Fibroblast of skin of scalp (primary cell): ENCODE data around the gene PNPLA5.
"Not testable (repeated sequence)": the region's sequence is repeated elsewhere in the genome, so short reads cannot be mapped to it uniquely, and the experiment has no call there.

Experiments
- DNase-seq: peaks from one replicate; pipeline ENCODE4 v3.0.0-alpha.2; 2013

Gene PNPLA5

GRCh38 chr22:43880541-43880991 is 11.2 kb downstream of the PNPLA5 start:
- no peak for DNase-seq

- DNase-seq: no peak
These were observed 11.8 kb downstream of the PNPLA5 start for GRCh38 chr22:43879901-43880540.

- DNase-seq: no peak
These were observed 12.8 kb downstream of the PNPLA5 start for GRCh38 chr22:43878831-43879550.

- DNase-seq: no peak
These were observed 13.6 kb downstream of the PNPLA5 start for GRCh38 chr22:43878079-43878795.

- no peak for DNase-seq
These were observed 14.8 kb downstream of the PNPLA5 start for GRCh38 chr22:43876866-43877509.

GRCh38 chr22:43869799-43870198 is 22.0 kb downstream of the PNPLA5 start:
- no peak for DNase-seq

- not testable (repeated sequence) for DNase-seq
These were observed 22.8 kb downstream of the PNPLA5 start for GRCh38 chr22:43869001-43869400.

- DNase-seq: peak; percentile 72
These were observed 23.8 kb downstream of the PNPLA5 start for GRCh38 chr22:43867839-43868635.

- DNase-seq: no peak
These were observed 29.0 kb downstream of the PNPLA5 start for GRCh38 chr22:43862882-43863202.

GRCh38 chr22:43862074-43862881 is 29.5 kb downstream of the PNPLA5 start, which contains the start of gene SULT4A1:
Gene SULT4A1 (minus strand): TSS chr22:43862513. CDS start chr22:43862382, 131 bp downstream.
- DNase-seq: peak; percentile 53

GRCh38 chr22:43861529-43861928 is 30.3 kb downstream of the PNPLA5 start:
- peak; percentile 23 for DNase-seq

GRCh38 chr22:43860831-43861230 is 31.0 kb downstream of the PNPLA5 start:
- no peak for DNase-seq

GRCh38 chr22:43860126-43860525 is 31.7 kb downstream of the PNPLA5 start:
- no peak for DNase-seq

- no peak for DNase-seq
These were observed 32.2 kb downstream of the PNPLA5 start for GRCh38 chr22:43859621-43860020.

- no peak for DNase-seq
These were observed 32.6 kb downstream of the PNPLA5 start for GRCh38 chr22:43859176-43859575.

GRCh38 chr22:43858156-43858895 is 33.5 kb downstream of the PNPLA5 start:
- DNase-seq: no peak

- DNase-seq: no peak
These were observed 34.4 kb downstream of the PNPLA5 start for GRCh38 chr22:43857367-43857766.

- DNase-seq: no peak
These were observed 36.4 kb downstream of the PNPLA5 start for GRCh38 chr22:43855431-43855830.

- DNase-seq: no peak
These were observed 37.0 kb downstream of the PNPLA5 start for GRCh38 chr22:43854786-43855271.

GRCh38 chr22:43854121-43854785 is 37.6 kb downstream of the PNPLA5 start:
- DNase-seq: no peak
